NB4 (cell line): ENCODE results near the gene FAM163B.

Source experiments
- CTCF ChIP-seq: IDR thresholded peaks from one replicate; pipeline ENCODE4 v1.5.1; 2012; ENCODE audit warnings: low read depth, low read length
- POLR2A ChIP-seq: IDR thresholded peaks from 2 replicates; pipeline ENCODE4 v1.6.1; 2011; ENCODE audit warnings: mild to moderate bottlenecking; ENCODE audit not compliant: insufficient read length; ENCODE audit errors: extremely low read depth

GRCh38 chr9:133636902-133637301, 27.7 kb upstream of the FAM163B start:
- TF ChIP-seq CTCF, result no peak
- no peak for TF ChIP-seq POLR2A
